Medulla oblongata (tissue), 1 donor: ENCODE measurements around the gene FAM184B.
"Not testable (repeated sequence)": the region's sequence is repeated elsewhere in the genome, so short reads cannot be mapped to it uniquely, and the experiment has no call there.

Experiments
- DNase-seq: peaks from one replicate; pipeline ENCODE4 v3.0.0-alpha.2; 2015; ENCODE audit errors: extremely low spot score

FAM184B gene

DNA sequence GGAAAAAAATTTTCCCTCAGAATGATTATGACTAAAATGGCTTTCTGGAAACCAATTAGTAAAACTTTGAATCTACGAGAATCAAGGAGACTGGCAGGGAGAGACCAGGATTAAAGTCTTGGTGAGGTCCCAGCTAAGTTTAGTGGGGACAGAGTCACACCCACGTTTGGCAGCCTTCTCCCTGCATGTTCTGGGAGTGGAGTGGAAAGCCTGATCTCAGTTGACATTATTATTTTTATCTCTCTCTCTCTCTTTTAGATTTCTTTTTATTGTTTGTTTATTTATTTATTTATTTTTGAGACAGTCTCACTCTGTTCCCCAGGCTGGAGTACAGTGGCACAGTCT lies 99.2 kb downstream of the FAM184B start:
- DNase-seq, result no peak

GRCh38 chr4:17681281-17682221 lies 99.9 kb downstream of the FAM184B start:
- DNase-seq, result no peak

- DNase-seq, result no peak
Observed at GRCh38 chr4:17680559-17681280, 100.7 kb downstream of the FAM184B start.

DNA sequence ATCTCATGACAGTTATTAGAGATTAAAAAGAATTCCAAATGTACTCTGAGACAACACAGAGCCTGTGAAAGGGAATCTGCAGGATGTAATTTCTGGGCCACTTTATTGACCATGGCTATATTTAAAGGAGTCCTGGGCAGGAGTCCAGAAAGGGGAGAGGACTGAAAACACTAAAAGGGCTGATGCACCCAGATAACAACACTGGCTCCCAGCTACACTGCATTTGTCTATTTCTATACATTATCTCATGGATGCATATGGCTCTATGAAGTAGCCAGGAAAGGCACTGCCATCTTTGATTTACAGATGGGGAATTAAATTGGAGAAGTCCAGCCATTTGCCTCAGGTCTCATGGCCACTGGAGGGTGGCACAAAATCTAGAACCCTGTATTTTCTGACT lies 111.0 kb downstream of the FAM184B start:
- DNase-seq, result no peak

- no peak for DNase-seq
Observed at GRCh38 chr4:17667653-17668201, 113.7 kb downstream of the FAM184B start.

GRCh38 chr4:17667253-17667652 lies 114.2 kb downstream of the FAM184B start:
- DNase-seq, result no peak

GRCh38 chr4:17665852-17666251 lies 115.6 kb downstream of the FAM184B start:
- no peak for DNase-seq

DNA sequence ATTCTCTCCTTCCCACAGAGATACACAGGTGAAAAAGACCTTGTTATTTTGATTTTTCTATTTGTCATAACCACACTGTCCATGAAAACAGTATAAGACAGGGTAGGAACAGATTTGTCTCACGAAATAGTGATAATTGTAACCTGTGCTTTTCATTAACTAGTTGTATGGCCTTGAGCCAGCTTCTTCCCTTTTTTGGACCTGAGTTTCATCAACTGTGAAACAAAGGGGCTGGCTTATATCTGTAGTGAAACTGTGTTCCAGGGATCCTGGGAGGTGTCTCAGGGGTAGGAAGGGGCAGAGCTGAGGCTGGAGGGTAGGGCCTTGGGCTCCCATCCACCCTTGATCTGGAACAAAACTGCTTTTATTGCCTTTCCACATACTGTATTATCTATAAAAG lies 116.1 kb downstream of the FAM184B start:
- DNase-seq, result no peak

GRCh38 chr4:17664755-17665154 lies 116.7 kb downstream of the FAM184B start:
- no peak for DNase-seq

GRCh38 chr4:17662694-17663093 lies 118.7 kb downstream of the FAM184B start:
- DNase-seq, result no peak

- DNase-seq, result not testable (repeated sequence)
Observed at GRCh38 chr4:17659196-17659595, 122.2 kb downstream of the FAM184B start.

DNA sequence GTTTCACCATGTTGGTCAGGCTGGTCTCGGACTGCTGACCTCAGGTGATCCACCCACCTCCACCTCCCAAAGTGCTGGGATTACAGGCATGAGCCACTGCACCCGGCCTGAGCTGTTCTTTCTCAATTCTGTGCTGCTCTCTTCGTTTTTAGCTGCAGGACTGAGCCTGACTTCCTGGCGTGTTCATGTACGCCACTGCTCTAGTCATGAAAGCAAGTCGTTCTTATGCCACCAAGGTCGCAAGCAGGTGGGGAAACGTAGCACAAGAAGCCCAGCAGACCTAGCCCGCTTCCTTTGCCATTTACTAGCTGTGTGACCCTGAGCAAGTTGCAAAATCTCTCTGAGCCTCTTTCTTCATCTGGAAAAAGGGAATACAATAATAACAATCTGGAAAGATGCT lies 123.6 kb downstream of the FAM184B start:
- no peak for DNase-seq

DNA sequence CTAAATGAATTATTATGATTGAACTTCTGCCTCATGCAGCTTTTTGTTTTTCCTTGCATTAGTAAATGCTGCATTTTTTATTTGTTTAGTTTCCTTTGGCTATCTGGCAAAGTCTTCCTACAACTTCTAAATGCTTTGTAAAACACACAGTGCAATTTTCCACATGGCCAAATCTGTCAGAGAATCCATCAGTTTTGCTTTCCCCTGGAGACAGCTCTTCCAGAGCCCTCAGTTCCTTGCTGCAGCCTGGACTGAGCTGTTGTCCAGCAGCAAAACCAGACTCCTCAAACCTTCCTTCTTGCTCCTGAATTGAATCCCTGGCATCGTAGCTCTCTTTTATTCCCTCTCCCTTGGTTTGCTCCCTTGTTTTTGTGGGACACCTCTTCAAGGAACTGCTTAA lies 124.3 kb downstream of the FAM184B start:
- DNase-seq, result no peak

DNA sequence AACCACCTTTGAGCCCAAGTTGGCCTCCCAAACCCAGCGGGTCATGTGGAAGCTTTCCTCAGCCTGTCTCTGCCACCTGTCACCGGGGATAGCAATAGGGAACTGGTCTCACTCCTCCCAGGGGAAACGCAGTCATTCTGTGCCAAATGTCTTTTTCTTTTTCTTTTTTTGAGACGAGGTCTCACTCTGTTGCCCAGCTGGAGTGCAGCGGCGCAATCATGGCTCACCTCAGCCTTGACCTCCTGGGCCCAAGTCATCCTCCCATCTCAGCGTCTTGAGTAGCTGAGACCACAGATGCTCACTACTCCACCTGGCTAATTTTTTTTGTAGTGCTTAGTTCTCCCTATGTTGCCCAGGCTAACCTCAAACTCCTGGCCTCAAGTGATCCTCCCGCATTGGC lies 126.7 kb downstream of the FAM184B start:
- no peak for DNase-seq

DNA sequence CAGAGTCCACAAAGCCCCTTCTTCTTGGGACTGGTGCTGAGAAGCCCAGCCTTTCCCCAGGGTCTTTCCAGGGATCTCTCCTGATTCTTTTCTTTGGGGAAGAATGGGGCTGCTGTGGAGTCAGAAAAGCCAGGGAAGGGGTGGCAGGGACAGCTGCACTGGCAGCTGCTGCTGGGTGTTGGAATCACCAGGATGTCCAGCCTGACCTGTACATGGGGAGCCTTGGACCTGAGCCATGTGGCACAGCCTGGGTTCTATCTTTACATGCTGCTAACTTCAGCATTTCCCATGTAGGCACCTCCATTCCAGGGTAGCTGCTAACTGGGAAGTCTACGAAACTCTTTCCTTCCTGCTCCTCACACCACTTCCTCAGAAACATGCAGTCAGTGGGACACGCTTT lies 131.0 kb downstream of the FAM184B start:
- DNase-seq, result no peak

GRCh38 chr4:17647927-17648326 lies 133.5 kb downstream of the FAM184B start:
- DNase-seq, result no peak

DNA sequence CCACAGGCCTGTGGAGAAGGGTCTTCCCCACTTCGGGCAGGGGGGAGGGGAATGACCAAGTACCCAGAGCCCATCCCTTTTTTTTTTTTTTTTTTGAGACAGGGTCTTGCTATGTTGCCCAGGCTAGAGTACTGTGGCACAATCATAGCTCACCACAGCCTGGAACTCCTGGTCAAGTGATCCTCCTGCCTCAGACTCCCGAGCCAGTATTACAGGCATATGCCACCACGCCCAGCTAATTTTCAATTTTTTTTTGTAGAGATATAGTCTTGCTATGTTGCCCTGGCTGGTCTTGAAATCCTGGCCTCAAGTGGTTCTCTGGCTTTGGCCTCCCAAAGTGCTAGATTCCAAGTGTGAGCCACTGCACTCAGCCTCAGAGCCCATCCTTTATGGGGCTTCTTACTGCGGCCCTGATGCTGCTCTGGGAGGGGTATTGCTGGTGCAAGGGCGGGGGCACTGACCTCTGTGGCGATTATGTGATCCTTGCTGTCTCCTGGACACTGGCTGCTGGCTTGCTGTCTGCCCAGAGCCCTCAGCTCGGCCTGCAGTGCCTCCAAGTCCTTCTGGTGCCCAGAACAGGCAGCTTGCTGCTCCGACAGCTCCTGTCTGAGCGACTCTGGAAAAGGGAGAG lies 134.1 kb downstream of the FAM184B start:
- DNase-seq, result no peak

DNA sequence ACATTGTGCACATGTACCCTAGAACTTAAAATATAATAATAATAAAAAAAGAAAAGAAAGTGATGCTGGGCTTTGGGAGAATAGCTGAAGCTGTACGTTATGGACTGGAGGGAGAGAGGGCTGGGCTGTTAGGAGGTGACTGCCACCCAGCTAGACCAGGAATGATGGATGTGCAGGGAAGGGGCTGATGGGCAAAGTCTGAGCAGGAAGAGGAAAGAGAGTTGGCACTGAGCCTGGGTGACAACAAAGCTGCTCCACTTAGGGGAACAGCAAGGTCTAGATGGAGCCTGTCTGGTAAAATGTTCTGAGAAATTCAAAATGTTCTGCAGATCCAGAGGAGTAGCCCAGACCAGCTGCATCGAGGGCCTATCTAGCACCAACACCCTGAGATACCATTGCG lies 134.7 kb downstream of the FAM184B start:
- DNase-seq, result no peak

DNA sequence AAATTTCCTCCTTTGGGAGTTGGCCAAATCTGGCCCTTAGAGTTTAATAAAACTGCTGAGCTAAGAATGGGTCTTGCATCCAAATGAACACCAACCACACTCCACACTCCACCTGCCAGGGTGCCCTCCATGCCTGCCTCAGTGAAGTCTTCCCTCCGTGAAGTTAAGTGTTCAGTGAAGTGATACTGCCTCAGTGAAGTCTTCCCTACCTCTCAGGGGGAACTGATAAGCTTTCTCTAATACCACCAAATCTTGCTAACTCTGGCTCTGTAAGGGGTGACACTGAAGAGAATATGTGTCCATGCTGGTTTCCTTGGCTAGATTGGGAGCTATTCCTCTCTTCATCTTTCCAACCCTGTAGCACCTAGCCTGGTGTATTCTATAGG lies 139.0 kb downstream of the FAM184B start:
- no peak for DNase-seq

DNA sequence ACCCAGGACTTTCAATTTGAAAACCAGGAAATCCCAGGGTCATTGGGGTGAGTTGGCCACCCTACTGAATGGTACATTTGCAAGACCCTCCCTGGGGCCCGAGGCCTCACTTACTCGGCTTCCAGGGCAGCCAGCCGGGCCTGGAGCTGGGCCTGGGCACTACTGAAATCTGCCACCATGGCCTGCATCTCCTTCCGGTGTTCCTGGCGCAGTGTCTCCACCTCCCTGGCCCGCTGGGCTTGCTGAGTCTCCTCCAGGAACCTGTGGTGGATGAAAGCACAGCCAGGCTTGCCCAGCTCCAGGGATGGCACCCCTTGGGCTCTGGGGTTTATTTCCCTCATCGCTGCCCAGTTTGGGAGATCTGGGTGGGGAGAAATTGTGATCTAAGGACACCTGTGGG lies 142.3 kb downstream of the FAM184B start:
- DNase-seq, result no peak

DNA sequence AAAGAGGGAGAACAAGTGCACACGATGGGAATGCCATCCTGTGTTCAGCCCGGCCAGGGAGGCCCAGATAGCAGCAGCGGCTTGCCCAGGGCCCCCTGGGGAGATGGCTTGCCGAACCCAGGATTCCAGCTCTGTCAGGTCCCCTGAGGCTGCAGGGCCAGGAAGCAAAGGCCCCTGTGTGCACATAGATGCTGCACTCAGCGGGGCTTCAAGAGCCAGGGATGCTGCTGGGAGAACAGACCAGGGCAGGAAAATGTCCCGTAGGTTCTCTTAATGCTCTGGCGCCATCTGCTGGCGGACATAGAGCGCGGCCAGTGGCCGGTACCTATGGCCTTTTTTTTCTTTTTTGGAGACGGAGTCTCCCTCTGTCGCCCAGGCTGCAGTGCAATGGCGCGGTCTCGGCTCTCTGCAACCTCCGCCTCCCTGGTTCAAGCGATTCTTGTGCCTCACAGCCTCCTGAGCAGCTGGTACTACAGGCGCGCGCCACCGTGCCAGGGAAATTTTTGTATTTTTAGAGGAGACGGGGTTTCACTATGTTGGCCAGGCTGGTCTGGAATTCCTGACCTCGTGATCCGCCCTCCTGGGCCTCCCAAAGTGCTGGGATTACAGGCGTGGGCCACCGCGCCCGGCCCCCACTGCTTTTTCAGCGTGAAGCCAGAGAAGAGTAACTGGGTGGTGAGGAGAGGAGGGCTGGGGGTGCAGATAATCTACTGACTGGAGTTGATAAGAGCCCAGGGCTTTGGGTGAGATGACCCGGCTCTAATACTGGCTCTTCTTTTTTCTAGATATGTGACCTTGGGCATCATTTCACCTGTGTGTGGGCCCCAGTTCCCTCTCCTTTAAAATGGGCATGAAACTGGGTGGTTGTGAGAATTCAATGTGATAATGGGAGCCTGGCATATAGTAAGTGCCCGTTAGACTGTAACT lies 144.5 kb downstream of the FAM184B start:
- DNase-seq, result peak; percentile 88
